A549 (cell line): ENCODE data around the gene PHF10. TPM values are rescaled to one million over a fixed set of nuclear protein-coding genes. Genes with fewer than 3 reads are reported as not detected.

Experiments
- ATAC-seq, 2 experiments: fragments of 200-7000 bp in 1 of 2; fragments of >200 bp in 1 of 2; cut with Nextera tagmentation in 1 of 2; cut with Tn5 transposase in 1 of 2; 3 replicates each; pipeline versions ENCODE4 v1.8.0 to v1.9.1; 2018 to 2020; ENCODE audit warnings: mild to moderate bottlenecking in 1 of 2, moderate library complexity in 1 of 2
- CTCF ChIA-PET: fragments of 300-600 bp; sonication (Branson Sonifier 250); formaldehyde crosslinking; extraction: SDS; loops from one replicate; lab custom pipeline; 2021; ENCODE audit warnings: antibody characterized with exemption, inconsistent platforms; lab: Yijun Ruan, JAX
- POLR2A ChIA-PET: fragments of 350-600 bp; formaldehyde crosslinking; extraction: SDS; loops from one replicate; lab custom pipeline; 2021; ENCODE audit warnings: antibody characterized with exemption, inconsistent platforms; lab: Yijun Ruan, JAX
- DNase-seq, 2 experiments: peaks; one replicate each; pipeline versions ENCODE4 v3.0.0 to v3.0.0-alpha.2; 2011 to 2016; ENCODE audit warnings: low read depth in 1 of 2, low spot score in 1 of 2
- FAIRE-seq: peaks from 2 replicates; lab custom pipeline; 2011; peaks lifted over from hg19 to GRCh38; lab: Jason Lieb, UNC
- H3K27ac ChIP-seq, 2 experiments: fragments of >200 bp; sonication (Bioruptor Twin); formaldehyde crosslinking; 3 replicates each; pipeline ENCODE4 v1.5.1; 2016 to 2017
- H3K4me1 ChIP-seq: fragments of >200 bp; sonication (Bioruptor Twin); formaldehyde crosslinking; 3 replicates; pipeline ENCODE4 v1.6.1; 2016
- H3K4me2 ChIP-seq: fragments of >200 bp; sonication (Bioruptor Twin); formaldehyde crosslinking; 3 replicates; pipeline ENCODE4 v1.6.1; 2016
- H3K4me3 ChIP-seq: fragments of >200 bp; sonication (Bioruptor Twin); formaldehyde crosslinking; 3 replicates; pipeline ENCODE4 v1.5.1; 2016
- H3K9me3 ChIP-seq: fragments of >200 bp; sonication (Bioruptor Twin); formaldehyde crosslinking; 3 replicates; pipeline ENCODE4 v1.6.1; 2016
- BCL3 ChIP-seq: fragments of >200 bp; sonication (Bioruptor Twin); formaldehyde crosslinking; IDR thresholded peaks from 3 replicates; pipeline ENCODE4 v1.6.1; 2016
- BHLHE40 ChIP-seq: IDR thresholded peaks from 2 replicates; pipeline ENCODE4 v1.6.1; 2012; ENCODE audit warnings: low read depth, low read length, inconsistent platforms
- CBX2 ChIP-seq: fragments of 200-600 bp; sonication (generic); IDR thresholded peaks from 2 replicates; pipeline ENCODE4 v1.6.1; 2016; ENCODE audit warnings: low read depth, mild to moderate bottlenecking, borderline replicate concordance
- CHD2 ChIP-seq: fragments of 150-350 bp; IDR thresholded peaks from 2 replicates; pipeline ENCODE4 v1.6.1; 2014; ENCODE audit warnings: low read length; ENCODE audit not compliant: partially characterized antibody
- E2F6 ChIP-seq: IDR thresholded peaks from 2 replicates; pipeline ENCODE4 v1.6.1; 2012; ENCODE audit warnings: low read depth, borderline replicate concordance
- FOXS1 ChIP-seq: fragments of 250-450 bp; sonication (Bioruptor Pico); IDR thresholded peaks from 2 replicates; pipeline ENCODE4 v1.5.0; 2020; ENCODE audit warnings: mild to moderate bottlenecking, moderate library complexity
- GATA3 ChIP-seq: IDR thresholded peaks from 2 replicates; pipeline ENCODE4 v1.6.1; 2012; ENCODE audit warnings: borderline replicate concordance
- HEYL ChIP-seq: fragments of 250-450 bp; sonication (Bioruptor Pico); IDR thresholded peaks from 2 replicates; pipeline ENCODE4 v1.8.0; 2021; ENCODE audit warnings: mild to moderate bottlenecking, moderate library complexity
- HOXA7 ChIP-seq: fragments of 250-450 bp; sonication (Bioruptor Pico); IDR thresholded peaks from 2 replicates; pipeline ENCODE4 v1.5.0; 2020; ENCODE audit warnings: mild to moderate bottlenecking, moderate library complexity
- HOXB5 ChIP-seq: fragments of 250-450 bp; sonication (Bioruptor Pico); IDR thresholded peaks from 2 replicates; pipeline ENCODE4 v1.5.0; 2020; ENCODE audit warnings: mild to moderate bottlenecking, moderate library complexity
- JUN ChIP-seq, 2 experiments: fragments of >200 bp; sonication (Bioruptor Twin); formaldehyde crosslinking; IDR thresholded peaks; 2 replicates in 1 of 2; 3 replicates in 1 of 2; pipeline ENCODE4 v1.6.1; 2016 to 2017
- MAFK ChIP-seq: fragments of 450-650 bp; IDR thresholded peaks from 2 replicates; pipeline ENCODE4 v1.6.1; 2014; ENCODE audit not compliant: partially characterized antibody
- MAZ ChIP-seq: fragments of 150-350 bp; IDR thresholded peaks from 2 replicates; pipeline ENCODE4 v1.6.1; 2014; ENCODE audit warnings: antibody characterized with exemption, low read depth, low read length, borderline replicate concordance
- MYC ChIP-seq: IDR thresholded peaks from 2 replicates; pipeline ENCODE4 v1.6.1; 2012; ENCODE audit warnings: mild to moderate bottlenecking, inconsistent platforms, low read length, improper control_type of control experiment, borderline replicate concordance
- PBX3 ChIP-seq: IDR thresholded peaks from 2 replicates; pipeline ENCODE4 v1.6.1; 2012
- PHF8 ChIP-seq: fragments of 200-600 bp; sonication (generic); IDR thresholded peaks from 2 replicates; pipeline ENCODE4 v1.6.1; 2016; ENCODE audit warnings: low read depth, mild to moderate bottlenecking, antibody characterized with exemption, moderate library complexity, borderline replicate concordance
- POLR2A ChIP-seq: IDR thresholded peaks from 2 replicates; pipeline ENCODE4 v1.6.1; 2012; ENCODE audit warnings: mild to moderate bottlenecking, low read length
- POLR2AphosphoS2 ChIP-seq: conservative IDR thresholded peaks from 2 replicates; pipeline ENCODE4 v1.6.1; 2012; ENCODE audit warnings: low read length, improper control_type of control experiment, inconsistent platforms
- RAD21 ChIP-seq, 2 experiments: fragments of >200 bp in 1 of 2; sonication (Bioruptor Twin) in 1 of 2; formaldehyde crosslinking in 1 of 2; IDR thresholded peaks in 1 of 2; conservative IDR thresholded peaks in 1 of 2; 2 replicates in 1 of 2; 3 replicates in 1 of 2; pipeline ENCODE4 v1.6.1; 2012 to 2018; ENCODE audit warnings: inconsistent platforms in 1 of 2
- RARB ChIP-seq: fragments of 250-450 bp; sonication (Bioruptor Pico); IDR thresholded peaks from 2 replicates; pipeline ENCODE4 v1.8.0; 2021; ENCODE audit warnings: mild to moderate bottlenecking, moderate library complexity
- RFX5 ChIP-seq: fragments of 450-650 bp; IDR thresholded peaks from 2 replicates; pipeline ENCODE4 v1.7.1; 2014; ENCODE audit warnings: antibody characterized with exemption, mild to moderate bottlenecking, moderate library complexity
- RNF2 ChIP-seq: fragments of 200-600 bp; sonication (generic); IDR thresholded peaks from 2 replicates; pipeline ENCODE4 v1.6.1; 2016; ENCODE audit warnings: low read depth, mild to moderate bottlenecking, antibody characterized with exemption, moderate library complexity, borderline replicate concordance
- ZFP36 ChIP-seq: fragments of 450-650 bp; IDR thresholded peaks from 2 replicates; pipeline ENCODE4 v1.6.1; 2014; ENCODE audit warnings: borderline replicate concordance; ENCODE audit not compliant: partially characterized antibody
- ZNF302 ChIP-seq: fragments of 250-450 bp; sonication (Bioruptor Pico); IDR thresholded peaks from 2 replicates; pipeline ENCODE4 v1.9.0; 2021; ENCODE audit warnings: inconsistent platforms, mild to moderate bottlenecking, moderate library complexity
- ZSCAN20 ChIP-seq: fragments of 250-450 bp; sonication (Bioruptor Pico); IDR thresholded peaks from 2 replicates; pipeline ENCODE4 v1.8.0; 2022; ENCODE audit warnings: mild to moderate bottlenecking, moderate library complexity
- WGBS: methylation state at CpG from one replicate; pipeline ENCODE4 v1.1.6; 2017; ENCODE audit errors: missing lambda C conversion rate; 5-methylcytosine and 5-hydroxymethylcytosine counted together
- polyA plus RNA-seq, 4 experiments: library from polyadenylated mRNA; depleted of rRNA in 3 of 4; stranded (reverse); fragments of >200 nt; fragmentation: RNase III in 1 of 4; extraction: RNeasy Plus Mini Kit Qiagen cat#74134 plus additional on column Dnase treatment in 1 of 4; gene quantifications; 2 replicates in 3 of 4; 3 replicates in 1 of 4; pipeline ENCODE4 v1.2.3, GENCODE V29; 2011 to 2017

The PHF10 gene
- polyA plus RNA-seq, 2 of the 4 experiments (the other 2 are of a cell fraction) = 21.9 to 29.6 TPM

GRCh38 chr6:169763881-169764280 lies 39.6 kb upstream of the PHF10 start:
- Histone ChIP-seq H3K4me1 (no peaks in the 10 kb centered on the region), H3K9me3 (no peaks in the 10 kb centered on the region), H3K4me3 (no peak overlapping the region)
- ATAC-seq (no peak), FAIRE-seq (no peak), DNase-seq (no peak)
- WGBS = 96% methylated on average over 10 of the region's 10 CpGs
- ChIA-PET POLR2A (interaction anchor here (1.1 kb wide), 1 partner anchor 12 kb away, joined by 3 read pairs; the partner anchor contains the start of gene ERMARD), CTCF (no interaction called here)
- TF ChIP-seq RARB (CRISPR knock-in tag) (no peak), POLR2AphosphoS2 (no peak), CHD2 (no peak), RNF2 (no peak), HEYL (CRISPR knock-in tag) (no peak), PBX3 (no peak)
- TF ChIP-seq, all 56 proteins: peak for 0
- Histone ChIP-seq H3K27ac (no peak overlapping the region), H3K4me2 (no peak overlapping the region)

- FAIRE-seq (no peak), ATAC-seq (no peak), DNase-seq (no peak)
- Histone ChIP-seq H3K27ac (no peak overlapping the region), H3K9me3 (no peaks in the 10 kb centered on the region), H3K4me1 (no peaks in the 10 kb centered on the region), H3K4me2 (no peak overlapping the region), H3K4me3 (no peak overlapping the region)
- WGBS = 98% methylated on average over 8 of the region's 10 CpGs
- TF ChIP-seq CBX2 (no peak), BCL3 (no peak), RFX5 (no peak), ZNF302 (CRISPR knock-in tag) (no peak), ZFP36 (no peak), RAD21 (conservative IDR thresholded peaks at IDR 0.05 in 1 of 2, IDR thresholded peaks at IDR 0.05 in 1 of 2) (no peak), MAFK (no peak), HOXA7 (CRISPR knock-in tag) (no peak), GATA3 (no peak), CHD2 (no peak), POLR2AphosphoS2 (no peak), MAZ (no peak), JUN (IDR thresholded peaks at IDR 0.05) (no peak), HOXB5 (CRISPR knock-in tag) (no peak), BHLHE40 (no peak), MYC (no peak), ZSCAN20 (no peak), FOXS1 (no peak), POLR2A (no peak), PHF8 (no peak)
- ChIA-PET CTCF (interaction anchor here (1.2 to 2.0 kb wide), 2 partner anchors 11 to 26 kb away, joined by 4 read pairs; no protein-coding TSS in a partner anchor), POLR2A (interaction anchor here (1.1 kb wide), 1 partner anchor 11 kb away, joined by 3 read pairs; the partner anchor contains the start of gene ERMARD)
Observed at GRCh38 chr6:169763308-169763707, 39.0 kb upstream of the PHF10 start.

- FAIRE-seq = no peak
- POLR2A ChIA-PET = no interaction called here
Observed at GRCh38 chr6:169755162-169755561, 30.9 kb upstream of the PHF10 start.

More at GRCh38 chr6:169755162-169755561, 30.9 kb upstream of the PHF10 start:
- Histone ChIP-seq H3K4me1 (peaks cover 9% of the 10 kb centered on the region; the same call in 1 of the 3 replicates), H3K4me2 (no peak overlapping the region), H3K9me3 (no peaks in the 10 kb centered on the region), H3K4me3 (no peak overlapping the region), H3K27ac (no peak overlapping the region)
- DNase-seq (no peak), ATAC-seq (no peak)
- CTCF ChIA-PET = no interaction called here
- TF ChIP-seq E2F6 = no peak
- WGBS = 88% methylated on average over 6 of the region's 6 CpGs
